ENCODE data around the gene CGB7. TPM values are rescaled to one million over a fixed set of nuclear protein-coding genes. Genes with fewer than 3 reads are reported as not detected.

The CGB7 gene
- total and polyA plus RNA-seq, 2 of the 13 experiments (the other 11 are each of a cell fraction or from before 2014, with no cell fraction given): 0.07 TPM; not detected in 1

DNA sequence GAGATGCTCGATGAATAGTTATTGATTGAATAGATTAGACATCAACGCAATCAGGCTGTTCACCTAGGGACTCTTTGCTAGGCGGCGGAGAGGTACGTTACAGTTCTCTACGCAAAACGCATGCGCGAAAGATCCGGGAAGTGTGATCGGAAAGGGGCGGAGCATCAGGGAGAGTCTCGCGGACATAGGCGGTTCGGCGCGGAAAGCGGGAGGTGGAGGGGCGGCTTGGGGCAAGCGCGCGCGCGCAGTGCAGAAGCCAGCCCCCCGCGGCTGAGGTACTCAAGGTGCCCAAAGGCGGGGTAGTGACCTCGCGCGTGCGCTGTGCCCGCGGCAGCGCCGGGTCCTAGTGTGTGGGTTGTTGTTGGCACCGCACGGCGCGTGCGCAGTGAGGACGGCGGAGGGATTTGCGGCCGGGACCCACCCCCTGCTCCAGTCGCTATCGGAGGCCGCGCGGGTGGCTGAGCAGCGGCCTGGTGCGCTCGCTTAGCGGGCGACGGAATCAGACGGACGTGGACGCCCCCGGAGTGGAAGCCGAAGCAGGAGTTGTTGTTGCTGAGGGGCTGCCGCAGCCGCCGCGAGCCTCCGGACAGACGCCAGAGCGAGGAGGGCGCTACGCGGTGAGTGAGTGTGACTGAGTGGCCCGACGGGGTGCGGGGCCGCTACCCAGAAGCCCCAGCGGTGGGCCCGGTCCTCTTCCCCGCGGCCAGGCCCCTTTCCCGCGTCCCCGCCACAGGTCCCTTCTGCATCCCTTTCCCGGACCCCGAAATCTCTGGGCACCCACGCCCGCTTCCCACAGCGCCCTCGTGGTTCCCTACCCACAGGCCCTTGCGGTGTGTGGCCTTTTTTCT is 27.7 kb upstream of the CGB7 start, which contains the start of gene SNRNP70 (continued):
- TF ChIP-seq NR2F1 (CRISPR knock-in tag; IDR thresholded peaks at IDR 0.05) (no peak), PTBP1 (IDR thresholded peaks at IDR 0.05; ENCODE audit: low read depth, low read length, poor library complexity, severe bottlenecking) (no peak), ZNF274 (CRISPR knock-in tag; IDR thresholded peaks at IDR 0.05) (no peak; the same call in 1 of the 2 replicates), WIZ (CRISPR knock-in tag; IDR thresholded peaks at IDR 0.05) (0 out of 2 replicates have a peak, but pooled peaks have one; percentile 24), CHD4 (IDR thresholded peaks at IDR 0.05; ENCODE audit: borderline replicate concordance, low read length) (no peak), HMG20A (CRISPR knock-in tag; IDR thresholded peaks at IDR 0.05; ENCODE audit: borderline replicate concordance) (no peak), ZNF547 (CRISPR knock-in tag; IDR thresholded peaks at IDR 0.05) (no peak; the same call in 1 of the 2 replicates), SIX4 (CRISPR knock-in tag; IDR thresholded peaks at IDR 0.05) (no peak), DPF2 (CRISPR knock-in tag; IDR thresholded peaks at IDR 0.05; ENCODE audit: borderline replicate concordance, low read depth) (no peak), MEIS2 (CRISPR knock-in tag; IDR thresholded peaks at IDR 0.05) (peak; percentile 80), KLF13 (CRISPR knock-in tag; IDR thresholded peaks at IDR 0.05) (no peak), SMARCE1 (IDR thresholded peaks at IDR 0.05; ENCODE audit: borderline replicate concordance) (no peak), ZBTB42 (CRISPR knock-in tag; IDR thresholded peaks at IDR 0.05) (0 out of 2 replicates have a peak, but pooled peaks have one; percentile 43), MEIS1 (CRISPR knock-in tag; IDR thresholded peaks at IDR 0.05; ENCODE audit: borderline replicate concordance) (peak; percentile 92), ZNF160 (CRISPR knock-in tag; IDR thresholded peaks at IDR 0.05) (peak; percentile 80; the same call in 1 of the 2 replicates), NFYC (CRISPR knock-in tag; IDR thresholded peaks at IDR 0.05) (peak; percentile 25; the same call in 1 of the 2 replicates), ZNF629 (CRISPR knock-in tag; conservative IDR thresholded peaks at IDR 0.05) (no peak), CREB1 (IDR thresholded peaks at IDR 0.05) (peak; percentile 68), CREB1 (CRISPR knock-in tag; IDR thresholded peaks at IDR 0.05) (peak; percentile 75)
- TF ChIP-seq, protein P1, sequence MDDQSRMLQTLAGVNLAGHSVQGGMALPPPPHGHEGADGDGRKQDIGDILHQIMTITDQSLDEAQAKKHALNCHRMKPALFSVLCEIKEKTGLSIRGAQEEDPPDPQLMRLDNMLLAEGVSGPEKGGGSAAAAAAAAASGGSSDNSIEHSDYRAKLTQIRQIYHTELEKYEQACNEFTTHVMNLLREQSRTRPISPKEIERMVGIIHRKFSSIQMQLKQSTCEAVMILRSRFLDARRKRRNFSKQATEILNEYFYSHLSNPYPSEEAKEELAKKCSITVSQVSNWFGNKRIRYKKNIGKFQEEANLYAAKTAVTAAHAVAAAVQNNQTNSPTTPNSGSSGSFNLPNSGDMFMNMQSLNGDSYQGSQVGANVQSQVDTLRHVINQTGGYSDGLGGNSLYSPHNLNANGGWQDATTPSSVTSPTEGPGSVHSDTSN (CRISPR knock-in tag; IDR thresholded peaks at IDR 0.05; ENCODE audit: borderline replicate concordance): 0 out of 2 replicates have a peak, but pooled peaks have one; percentile 80
- TF ChIP-seq, protein P2, sequence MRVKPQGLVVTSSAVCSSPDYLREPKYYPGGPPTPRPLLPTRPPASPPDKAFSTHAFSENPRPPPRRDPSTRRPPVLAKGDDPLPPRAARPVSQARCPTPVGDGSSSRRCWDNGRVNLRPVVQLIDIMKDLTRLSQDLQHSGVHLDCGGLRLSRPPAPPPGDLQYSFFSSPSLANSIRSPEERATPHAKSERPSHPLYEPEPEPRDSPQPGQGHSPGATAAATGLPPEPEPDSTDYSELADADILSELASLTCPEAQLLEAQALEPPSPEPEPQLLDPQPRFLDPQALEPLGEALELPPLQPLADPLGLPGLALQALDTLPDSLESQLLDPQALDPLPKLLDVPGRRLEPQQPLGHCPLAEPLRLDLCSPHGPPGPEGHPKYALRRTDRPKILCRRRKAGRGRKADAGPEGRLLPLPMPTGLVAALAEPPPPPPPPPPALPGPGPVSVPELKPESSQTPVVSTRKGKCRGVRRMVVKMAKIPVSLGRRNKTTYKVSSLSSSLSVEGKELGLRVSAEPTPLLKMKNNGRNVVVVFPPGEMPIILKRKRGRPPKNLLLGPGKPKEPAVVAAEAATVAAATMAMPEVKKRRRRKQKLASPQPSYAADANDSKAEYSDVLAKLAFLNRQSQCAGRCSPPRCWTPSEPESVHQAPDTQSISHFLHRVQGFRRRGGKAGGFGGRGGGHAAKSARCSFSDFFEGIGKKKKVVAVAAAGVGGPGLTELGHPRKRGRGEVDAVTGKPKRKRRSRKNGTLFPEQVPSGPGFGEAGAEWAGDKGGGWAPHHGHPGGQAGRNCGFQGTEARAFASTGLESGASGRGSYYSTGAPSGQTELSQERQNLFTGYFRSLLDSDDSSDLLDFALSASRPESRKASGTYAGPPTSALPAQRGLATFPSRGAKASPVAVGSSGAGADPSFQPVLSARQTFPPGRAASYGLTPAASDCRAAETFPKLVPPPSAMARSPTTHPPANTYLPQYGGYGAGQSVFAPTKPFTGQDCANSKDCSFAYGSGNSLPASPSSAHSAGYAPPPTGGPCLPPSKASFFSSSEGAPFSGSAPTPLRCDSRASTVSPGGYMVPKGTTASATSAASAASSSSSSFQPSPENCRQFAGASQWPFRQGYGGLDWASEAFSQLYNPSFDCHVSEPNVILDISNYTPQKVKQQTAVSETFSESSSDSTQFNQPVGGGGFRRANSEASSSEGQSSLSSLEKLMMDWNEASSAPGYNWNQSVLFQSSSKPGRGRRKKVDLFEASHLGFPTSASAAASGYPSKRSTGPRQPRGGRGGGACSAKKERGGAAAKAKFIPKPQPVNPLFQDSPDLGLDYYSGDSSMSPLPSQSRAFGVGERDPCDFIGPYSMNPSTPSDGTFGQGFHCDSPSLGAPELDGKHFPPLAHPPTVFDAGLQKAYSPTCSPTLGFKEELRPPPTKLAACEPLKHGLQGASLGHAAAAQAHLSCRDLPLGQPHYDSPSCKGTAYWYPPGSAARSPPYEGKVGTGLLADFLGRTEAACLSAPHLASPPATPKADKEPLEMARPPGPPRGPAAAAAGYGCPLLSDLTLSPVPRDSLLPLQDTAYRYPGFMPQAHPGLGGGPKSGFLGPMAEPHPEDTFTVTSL (CRISPR knock-in tag; IDR thresholded peaks at IDR 0.05; ENCODE audit: borderline replicate concordance): no peak; the same call in 1 of the 2 replicates
- TF ChIP-seq, protein P3, sequence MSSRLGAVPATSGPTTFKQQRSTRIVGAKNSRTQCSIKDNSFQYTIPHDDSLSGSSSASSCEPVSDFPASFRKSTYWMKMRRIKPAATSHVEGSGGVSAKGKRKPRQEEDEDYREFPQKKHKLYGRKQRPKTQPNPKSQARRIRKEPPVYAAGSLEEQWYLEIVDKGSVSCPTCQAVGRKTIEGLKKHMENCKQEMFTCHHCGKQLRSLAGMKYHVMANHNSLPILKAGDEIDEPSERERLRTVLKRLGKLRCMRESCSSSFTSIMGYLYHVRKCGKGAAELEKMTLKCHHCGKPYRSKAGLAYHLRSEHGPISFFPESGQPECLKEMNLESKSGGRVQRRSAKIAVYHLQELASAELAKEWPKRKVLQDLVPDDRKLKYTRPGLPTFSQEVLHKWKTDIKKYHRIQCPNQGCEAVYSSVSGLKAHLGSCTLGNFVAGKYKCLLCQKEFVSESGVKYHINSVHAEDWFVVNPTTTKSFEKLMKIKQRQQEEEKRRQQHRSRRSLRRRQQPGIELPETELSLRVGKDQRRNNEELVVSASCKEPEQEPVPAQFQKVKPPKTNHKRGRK (CRISPR knock-in tag; IDR thresholded peaks at IDR 0.05): no peak
